HG02981 (cell line): ENCODE data around the gene PTPRT.

Experiments
- ATAC-seq: cut with Tn5 transposase; IDR thresholded peaks from one replicate; pipeline ENCODE4 v1.9.1; 2021; ENCODE audit warnings: mild to moderate bottlenecking, moderate library complexity; ENCODE audit not compliant: unreplicated experiment

The PTPRT gene

GRCh38 chr20:43028470-43028869 lies 161.2 kb downstream of the PTPRT start:
- ATAC-seq, result no peak

- no peak for ATAC-seq
Measured at GRCh38 chr20:43023836-43024235, 165.9 kb downstream of the PTPRT start.

DNA sequence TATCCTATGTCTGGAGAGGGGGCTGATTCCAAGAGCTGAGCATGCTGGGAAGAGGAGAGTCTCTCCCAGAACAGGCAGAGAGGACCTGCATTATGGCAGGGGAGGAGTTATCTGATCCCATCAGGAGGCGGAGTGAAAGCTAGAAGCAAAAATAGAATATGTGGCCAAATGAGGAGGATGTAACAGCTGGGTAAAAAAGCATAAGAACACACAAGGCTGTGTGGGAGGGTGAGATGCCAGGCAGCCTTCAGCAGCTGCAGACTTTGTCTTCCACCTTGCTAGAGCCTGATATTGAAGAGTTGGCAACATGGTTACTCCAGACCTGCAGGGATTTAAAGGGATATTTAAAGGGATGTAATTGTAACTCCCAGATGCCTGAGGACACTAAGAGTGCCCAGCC lies 167.1 kb downstream of the PTPRT start:
- ATAC-seq, result no peak

GRCh38 chr20:43022081-43022480 lies 167.6 kb downstream of the PTPRT start:
- no peak for ATAC-seq

GRCh38 chr20:43017241-43018030 lies 172.3 kb downstream of the PTPRT start:
- ATAC-seq, result no peak

DNA sequence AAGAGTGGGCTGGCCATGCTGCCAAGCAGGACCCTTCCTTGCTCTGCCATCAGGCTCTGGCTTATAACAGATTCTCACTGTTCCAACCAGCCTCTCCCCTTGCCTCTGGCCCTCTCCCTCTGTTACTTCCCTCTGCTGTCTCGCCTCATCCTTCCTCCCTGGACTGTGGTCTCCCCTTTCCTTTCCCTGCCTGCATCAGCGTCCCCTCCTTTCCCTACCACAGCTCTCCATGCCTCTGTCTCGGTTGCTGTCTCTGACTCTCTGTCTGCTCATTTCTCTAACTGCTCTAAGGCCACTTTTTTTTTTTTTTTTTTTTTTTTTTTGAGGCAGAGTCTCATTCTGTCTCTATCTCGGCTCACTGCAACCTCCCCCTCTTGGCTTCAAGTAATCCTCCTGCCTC lies 173.4 kb downstream of the PTPRT start:
- no peak for ATAC-seq

DNA sequence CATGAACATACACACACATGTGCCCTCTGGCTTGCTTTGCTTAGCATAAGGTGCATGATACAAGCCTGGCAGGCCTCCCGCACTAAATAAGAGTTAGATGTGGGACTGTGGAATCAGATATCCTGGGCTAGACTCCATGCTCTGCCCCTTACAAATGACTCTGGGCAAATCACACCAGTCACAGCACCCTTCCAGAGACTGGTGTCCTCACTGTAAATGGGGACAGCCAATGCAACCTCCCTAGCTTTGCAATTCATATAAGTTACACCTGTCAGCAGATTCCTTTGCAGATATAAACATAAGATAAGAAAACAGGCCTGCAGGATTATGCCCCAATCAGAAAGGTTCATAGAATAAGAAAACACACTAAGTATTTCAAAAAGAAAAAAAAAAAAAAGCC lies 174.1 kb downstream of the PTPRT start:
- ATAC-seq, result no peak

- no peak for ATAC-seq
Measured at GRCh38 chr20:43014206-43014605, 175.5 kb downstream of the PTPRT start.

DNA sequence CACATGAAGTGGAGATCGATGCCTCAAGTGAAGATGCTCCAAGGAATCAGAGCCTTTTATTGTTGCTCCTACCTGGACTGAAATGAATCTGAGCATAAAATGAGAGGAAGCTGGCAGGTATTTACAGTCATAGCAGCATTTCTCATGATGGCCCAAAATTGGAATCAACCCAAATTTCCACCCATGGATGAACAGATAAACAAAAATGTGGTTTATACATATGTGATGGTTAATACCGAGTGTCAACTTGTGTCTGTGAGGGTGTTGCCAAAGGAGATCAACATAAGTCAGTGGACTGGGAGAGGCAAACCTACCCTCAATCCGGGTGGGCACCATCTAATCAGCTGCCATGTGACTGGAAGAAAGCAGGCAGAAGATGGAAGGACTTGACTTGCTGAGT lies 178.2 kb downstream of the PTPRT start:
- ATAC-seq, result no peak

DNA sequence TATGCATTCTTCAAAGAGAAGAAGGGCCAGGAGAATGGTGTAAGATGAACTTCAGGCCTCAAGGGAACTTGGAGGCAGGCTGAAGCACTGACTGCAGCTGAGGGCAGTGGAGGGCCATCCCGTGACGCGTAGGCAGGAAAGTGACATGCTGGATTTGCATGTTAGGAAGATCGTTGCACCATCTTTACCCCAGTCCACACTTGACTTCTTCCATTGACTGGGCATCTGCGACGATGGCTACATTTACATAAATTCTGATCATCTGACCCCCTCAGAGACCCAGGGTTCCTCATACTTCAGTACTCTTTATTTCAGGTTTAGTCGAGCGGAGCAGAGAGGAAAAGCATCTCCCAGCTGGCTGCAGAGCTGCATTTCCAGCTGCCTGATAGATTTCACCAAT lies 180.2 kb downstream of the PTPRT start:
- no peak for ATAC-seq

DNA sequence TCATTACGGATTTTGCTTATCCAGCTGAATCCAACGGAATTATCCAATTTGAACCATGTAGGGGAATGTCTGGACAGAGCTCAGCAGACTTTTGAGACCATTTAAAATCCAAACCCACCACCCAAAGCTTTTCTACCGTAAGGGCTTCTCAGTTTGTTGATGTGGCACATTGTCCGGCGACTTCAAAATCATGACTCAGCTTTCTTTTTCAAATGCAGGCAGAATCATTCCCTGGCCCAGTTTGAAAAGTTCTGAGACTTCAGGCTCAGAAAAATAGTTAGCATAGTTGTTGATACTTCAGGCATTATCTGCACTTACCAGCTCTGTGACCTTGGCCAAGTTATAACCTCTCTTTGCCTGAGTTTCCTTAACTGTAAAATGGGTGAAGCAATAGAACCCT lies 182.2 kb downstream of the PTPRT start:
- ATAC-seq, result no peak

- ATAC-seq, result no peak
Measured at GRCh38 chr20:43006651-43007375, 182.9 kb downstream of the PTPRT start.

- ATAC-seq, result no peak
Measured at GRCh38 chr20:43003318-43003944, 186.3 kb downstream of the PTPRT start.

DNA sequence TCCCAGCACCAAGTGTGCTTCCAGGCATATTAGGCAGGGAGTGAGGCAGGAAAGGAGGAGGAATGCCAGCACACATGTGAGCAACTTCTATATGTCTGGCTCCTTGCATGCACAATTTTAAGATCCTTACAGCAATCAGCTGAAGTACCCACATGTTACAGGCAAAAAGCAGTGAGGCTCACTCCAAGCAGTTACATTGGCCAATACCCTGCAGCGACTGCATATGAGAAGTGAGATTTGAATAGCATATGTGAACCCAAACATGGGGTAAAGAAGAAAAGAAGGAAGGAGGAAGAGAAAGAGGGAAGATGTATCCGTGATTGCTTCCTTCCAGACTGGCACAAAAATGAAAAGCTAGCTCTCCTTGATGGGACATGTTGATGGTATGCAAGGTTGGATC lies 193.6 kb downstream of the PTPRT start:
- no peak for ATAC-seq

DNA sequence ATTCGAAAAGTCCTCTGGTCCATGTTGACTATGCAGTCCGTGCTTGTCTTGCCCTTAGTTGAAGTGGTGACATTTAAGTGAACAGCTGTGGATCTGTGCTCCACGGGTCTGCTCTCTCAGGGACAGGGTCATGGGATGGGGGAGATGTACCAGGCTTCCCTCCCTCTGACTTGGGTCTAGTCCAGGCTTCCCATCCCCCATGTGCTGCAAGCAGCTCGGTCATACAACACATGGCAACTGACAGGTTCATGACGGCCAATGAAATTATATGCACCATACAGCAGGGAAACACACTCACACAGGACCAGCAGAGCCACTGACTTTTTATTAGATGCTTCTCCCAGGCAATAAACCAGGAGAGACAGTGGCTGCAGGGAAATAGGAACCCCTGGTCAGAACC lies 201.4 kb downstream of the PTPRT start:
- no peak for ATAC-seq

DNA sequence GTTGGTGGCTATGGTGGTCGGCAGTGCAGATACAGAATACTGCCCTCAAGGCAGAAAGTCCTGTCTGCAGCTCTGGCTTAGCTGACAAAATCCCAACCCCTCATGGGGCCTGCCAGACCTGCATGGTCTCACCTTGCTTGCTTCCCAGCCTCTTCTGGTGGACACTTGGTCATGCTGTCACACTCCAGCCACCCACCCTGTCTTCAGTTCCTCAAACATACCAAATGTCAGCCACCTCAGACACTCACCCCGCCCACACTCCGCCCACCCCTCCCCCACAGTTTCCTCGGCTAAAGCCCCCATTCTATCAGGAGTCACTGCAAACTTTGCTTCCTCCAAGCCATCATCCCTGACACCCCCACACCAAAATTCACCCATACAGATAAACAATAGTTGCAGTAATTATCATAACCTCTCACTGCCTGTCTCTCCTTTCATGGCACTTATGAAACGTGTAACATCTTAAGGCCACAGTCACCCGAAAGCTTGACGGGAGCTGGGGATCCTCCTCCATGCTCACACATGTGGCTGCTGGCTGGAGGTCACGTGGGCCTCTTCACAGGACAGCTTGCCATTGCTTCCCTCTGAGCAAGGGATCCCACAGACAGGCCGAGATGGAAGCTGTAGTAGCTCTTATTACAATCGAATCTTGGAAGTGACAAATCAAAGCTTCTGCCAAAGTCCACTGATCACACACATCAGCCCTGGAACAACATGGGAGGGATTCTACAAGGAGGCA lies 202.2 kb downstream of the PTPRT start:
- ATAC-seq, result no peak

- ATAC-seq, result no peak
Measured at GRCh38 chr20:42986143-42986773, 203.4 kb downstream of the PTPRT start.

DNA sequence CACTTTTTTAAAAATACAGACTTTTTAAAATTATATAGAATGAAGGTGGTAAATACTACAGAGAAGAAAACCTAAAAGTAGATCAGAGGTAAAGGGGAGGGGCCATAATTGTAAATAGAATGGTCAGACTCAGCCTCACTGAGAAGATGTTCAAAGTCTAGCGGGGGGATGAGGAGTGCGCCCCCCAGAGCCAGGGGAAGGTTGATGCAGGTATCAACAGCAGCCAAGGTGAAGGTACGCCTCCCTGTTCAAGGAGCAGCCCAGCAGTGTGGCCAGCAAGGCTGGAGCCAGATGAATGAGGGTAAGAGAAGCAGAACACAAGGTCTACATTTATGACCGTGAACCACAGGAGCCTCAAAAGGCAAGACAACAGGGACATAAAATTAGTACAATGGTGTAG lies 204.1 kb downstream of the PTPRT start:
- ATAC-seq, result no peak

- ATAC-seq, result no peak
Measured at GRCh38 chr20:42982218-42982617, 207.5 kb downstream of the PTPRT start.

- ATAC-seq, result no peak
Measured at GRCh38 chr20:42981253-42981652, 208.5 kb downstream of the PTPRT start.

DNA sequence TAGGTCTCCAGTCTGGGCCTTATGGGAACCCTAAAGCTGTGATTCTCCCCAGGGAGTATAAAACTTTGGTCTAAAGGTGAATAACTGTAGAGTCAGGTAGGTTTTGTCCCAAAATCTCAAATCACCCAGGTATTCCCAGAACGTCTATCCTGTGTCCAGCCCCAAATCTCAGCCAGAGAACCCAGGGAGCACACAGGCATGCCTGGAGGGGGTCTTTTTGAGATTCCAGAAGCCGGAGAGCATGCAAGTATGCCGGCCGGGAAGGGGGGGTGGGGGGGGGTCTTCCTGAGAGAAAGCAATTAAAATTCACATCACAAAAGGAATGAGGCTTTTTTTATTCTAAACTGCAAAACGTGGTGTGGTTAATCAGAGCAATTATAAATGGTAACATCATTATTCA lies 210.0 kb downstream of the PTPRT start:
- ATAC-seq, result no peak
